HG02970 (cell line): ENCODE data around the gene NLGN3.

Experiments used
- ATAC-seq: cut with Tn5 transposase; IDR thresholded peaks from one replicate; pipeline ENCODE4 v1.9.1; 2021; ENCODE audit warnings: mild to moderate bottlenecking, moderate library complexity, moderate number of reproducible peaks; ENCODE audit not compliant: unreplicated experiment, low FRiP score

Gene NLGN3

GRCh38 chrX:71118032-71118984, 26.3 kb upstream of the NLGN3 start, which contains the start of gene MED12:
MED12 (plus strand) TSS chrX:71118596; CDS start chrX:71118755, 159 bp downstream.
- ATAC-seq: peak; percentile 76

GRCh38 chrX:71118985-71119535, 25.6 kb upstream of the NLGN3 start:
- no peak for ATAC-seq

- no peak for ATAC-seq
These were observed 16.3 kb upstream of the NLGN3 start for GRCh38 chrX:71128166-71128833.

- ATAC-seq: no peak
These were observed 15.5 kb upstream of the NLGN3 start for GRCh38 chrX:71128915-71129765.

GRCh38 chrX:71131510-71131909, 13.1 kb upstream of the NLGN3 start:
- no peak for ATAC-seq

GRCh38 chrX:71140440-71140839, 4.2 kb upstream of the NLGN3 start:
- ATAC-seq: no peak

GRCh38 chrX:71143508-71143907, 1.1 kb upstream of the NLGN3 start:
- no peak for ATAC-seq

- no peak for ATAC-seq
These were observed 3.0 kb downstream of the NLGN3 start for GRCh38 chrX:71147496-71148277.

- no peak for ATAC-seq
These were observed 3.6 kb downstream of the NLGN3 start for GRCh38 chrX:71148278-71148663.

- ATAC-seq: no peak
These were observed 6.7 kb downstream of the NLGN3 start for GRCh38 chrX:71151366-71151765.

- no peak for ATAC-seq
These were observed 9.6 kb downstream of the NLGN3 start for GRCh38 chrX:71154196-71154595.

GRCh38 chrX:71154641-71155040, 10.0 kb downstream of the NLGN3 start:
- ATAC-seq: no peak

GRCh38 chrX:71158603-71159002, 14.0 kb downstream of the NLGN3 start:
- no peak for ATAC-seq

GRCh38 chrX:71159335-71159734, 14.7 kb downstream of the NLGN3 start:
- ATAC-seq: no peak

GRCh38 chrX:71160475-71160874, 15.8 kb downstream of the NLGN3 start:
- ATAC-seq: no peak

GRCh38 chrX:71162981-71163380, 18.3 kb downstream of the NLGN3 start:
- ATAC-seq: no peak

GRCh38 chrX:71164071-71164470, 19.4 kb downstream of the NLGN3 start:
- no peak for ATAC-seq

- no peak for ATAC-seq
These were observed 21.8 kb downstream of the NLGN3 start for GRCh38 chrX:71166461-71166860.

GRCh38 chrX:71167031-71167781, 22.6 kb downstream of the NLGN3 start:
- no peak for ATAC-seq
